Stimulated activated CD8-positive, alpha-beta memory T cell treated with anti-CD3 and anti-CD28 coated beads, Interleukin-7, amount 100 ng/mL, for 24 hours (primary cell): ENCODE measurements around the gene SELENOO.

ENCODE experiments used
- DNase-seq: peaks from one replicate; pipeline ENCODE4 v3.0.0-alpha.2; 2020; ENCODE audit warnings: low read depth

SELENOO gene

DNA sequence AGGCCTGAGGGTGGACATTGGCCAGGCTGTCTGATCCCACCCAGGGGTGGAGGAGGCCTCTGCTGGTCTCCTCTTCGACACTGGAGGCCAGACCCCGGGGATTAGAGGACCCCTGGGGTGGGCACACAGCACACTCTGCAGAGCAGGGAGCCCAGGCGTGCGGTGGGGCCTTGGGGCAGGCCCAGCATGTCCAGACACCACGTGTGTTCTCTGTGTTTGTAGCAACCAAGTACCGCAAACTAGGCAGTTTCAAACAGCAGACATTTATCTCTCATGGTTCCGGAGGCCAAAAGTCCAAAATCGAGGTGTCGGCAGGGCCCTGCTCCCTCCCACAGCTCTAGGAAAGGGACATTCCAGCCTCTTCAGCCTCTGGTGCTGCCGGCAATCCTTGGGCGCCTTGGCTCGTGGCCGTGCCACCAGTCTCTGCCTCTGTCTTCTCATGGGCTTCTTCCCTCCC, 28.8 kb upstream of the SELENOO start:
- DNase-seq: no peak

DNA sequence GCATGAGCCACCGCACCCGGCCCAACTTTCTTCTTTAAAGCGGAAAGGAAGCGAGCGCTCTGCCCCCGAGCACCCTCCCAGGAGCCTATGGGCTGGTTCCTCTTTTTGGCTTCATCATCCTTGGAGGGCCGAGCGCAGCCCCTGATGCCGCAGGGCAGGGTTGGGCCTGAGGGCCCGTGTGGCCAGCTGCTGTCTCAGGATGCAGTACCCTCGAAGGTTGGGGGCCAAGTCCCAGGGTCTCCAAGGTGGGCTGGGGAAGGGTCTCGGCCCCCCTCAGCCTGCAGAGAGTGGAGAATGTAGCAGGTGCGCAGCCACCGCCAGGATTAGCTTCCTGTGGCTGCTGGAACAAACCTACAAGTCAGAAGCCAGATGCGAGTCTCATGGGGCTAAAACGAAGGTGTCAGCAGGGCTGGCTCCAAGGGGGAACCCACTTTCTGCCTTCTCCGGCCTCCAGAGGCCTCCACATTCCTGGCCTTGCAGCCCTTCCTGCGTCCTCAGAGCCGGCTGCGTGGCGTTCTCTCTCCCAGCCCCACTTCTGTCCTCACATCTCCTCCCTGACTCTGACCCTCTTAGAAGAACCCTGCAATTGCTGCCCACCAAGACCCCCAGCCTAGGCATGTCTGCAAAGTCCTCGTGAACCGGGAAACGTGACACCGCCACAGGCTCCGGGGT, 27.4 kb upstream of the SELENOO start:
- DNase-seq: no peak

DNA sequence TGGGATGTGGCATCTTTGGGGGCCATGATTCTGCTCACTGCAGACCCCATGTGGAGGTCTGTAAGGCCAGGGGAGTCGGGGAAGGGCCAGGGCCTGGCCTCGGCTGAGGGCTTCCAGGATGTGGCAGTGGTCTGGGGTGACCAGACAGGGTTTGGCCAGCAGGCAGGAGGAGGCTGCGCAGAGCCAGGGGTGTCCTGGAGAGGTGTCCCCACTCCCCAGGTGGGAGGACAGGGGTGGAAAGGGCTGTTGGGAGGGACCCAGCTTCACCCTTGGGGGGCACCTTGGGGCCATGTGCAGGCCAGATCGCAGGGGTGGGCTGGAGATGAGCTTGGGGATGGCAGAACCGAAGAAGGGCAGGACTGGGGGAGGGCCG, 26.8 kb upstream of the SELENOO start:
- no peak for DNase-seq

DNA sequence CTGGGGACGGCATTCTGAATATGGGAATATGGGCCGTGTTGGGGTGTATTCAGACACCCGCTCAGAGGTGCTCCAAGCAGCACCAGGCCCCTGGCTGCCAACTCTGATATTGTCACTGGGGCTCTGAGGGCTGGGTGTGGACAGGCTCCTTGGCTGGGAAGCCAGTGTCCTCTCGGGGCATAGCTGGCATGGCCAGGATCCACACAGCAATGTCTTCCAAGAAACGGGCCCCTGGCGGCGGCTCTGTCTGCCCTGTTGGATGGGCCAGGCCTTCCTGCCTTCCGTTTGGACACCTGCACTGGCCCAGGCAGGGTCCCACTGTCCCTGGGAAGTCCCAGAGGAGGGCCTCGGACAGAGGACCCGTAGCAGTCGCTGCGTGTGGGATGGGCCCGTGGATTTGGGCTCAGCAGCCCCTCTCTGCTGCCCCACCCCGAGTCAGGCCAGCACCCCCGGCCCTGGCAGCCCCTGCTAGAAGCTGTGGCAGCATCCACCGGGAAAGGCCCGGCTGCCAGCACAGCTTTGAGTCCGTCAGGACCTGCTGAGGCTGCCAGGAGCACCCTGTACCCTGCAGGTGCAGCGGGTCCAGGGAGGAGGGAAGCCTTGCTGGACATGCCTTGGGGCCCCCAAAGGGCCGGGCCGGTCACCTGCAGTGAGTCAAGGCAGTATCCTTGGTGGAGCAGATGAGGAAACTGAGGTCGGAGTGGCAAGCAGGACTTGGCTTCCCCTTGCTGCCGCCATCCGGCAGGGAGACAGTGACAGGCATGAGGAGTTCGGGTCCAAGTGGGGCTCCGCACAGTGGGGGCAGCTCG, 26.2 kb upstream of the SELENOO start:
- DNase-seq: no peak

DNA sequence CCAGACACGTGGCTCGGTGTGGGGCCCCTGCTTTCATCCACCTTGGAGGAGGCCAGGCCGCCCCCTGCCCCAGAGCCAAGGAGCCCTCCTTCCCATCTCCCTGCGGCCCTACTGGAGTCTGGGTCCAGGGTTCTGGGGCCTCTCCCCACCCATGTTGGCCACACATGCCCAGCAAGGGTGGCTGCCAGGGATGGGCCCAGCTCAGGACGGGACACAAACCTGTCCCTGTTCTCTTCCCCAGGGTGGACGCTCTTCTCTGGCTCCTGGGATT, 25.7 kb upstream of the SELENOO start:
- DNase-seq: no peak

DNA sequence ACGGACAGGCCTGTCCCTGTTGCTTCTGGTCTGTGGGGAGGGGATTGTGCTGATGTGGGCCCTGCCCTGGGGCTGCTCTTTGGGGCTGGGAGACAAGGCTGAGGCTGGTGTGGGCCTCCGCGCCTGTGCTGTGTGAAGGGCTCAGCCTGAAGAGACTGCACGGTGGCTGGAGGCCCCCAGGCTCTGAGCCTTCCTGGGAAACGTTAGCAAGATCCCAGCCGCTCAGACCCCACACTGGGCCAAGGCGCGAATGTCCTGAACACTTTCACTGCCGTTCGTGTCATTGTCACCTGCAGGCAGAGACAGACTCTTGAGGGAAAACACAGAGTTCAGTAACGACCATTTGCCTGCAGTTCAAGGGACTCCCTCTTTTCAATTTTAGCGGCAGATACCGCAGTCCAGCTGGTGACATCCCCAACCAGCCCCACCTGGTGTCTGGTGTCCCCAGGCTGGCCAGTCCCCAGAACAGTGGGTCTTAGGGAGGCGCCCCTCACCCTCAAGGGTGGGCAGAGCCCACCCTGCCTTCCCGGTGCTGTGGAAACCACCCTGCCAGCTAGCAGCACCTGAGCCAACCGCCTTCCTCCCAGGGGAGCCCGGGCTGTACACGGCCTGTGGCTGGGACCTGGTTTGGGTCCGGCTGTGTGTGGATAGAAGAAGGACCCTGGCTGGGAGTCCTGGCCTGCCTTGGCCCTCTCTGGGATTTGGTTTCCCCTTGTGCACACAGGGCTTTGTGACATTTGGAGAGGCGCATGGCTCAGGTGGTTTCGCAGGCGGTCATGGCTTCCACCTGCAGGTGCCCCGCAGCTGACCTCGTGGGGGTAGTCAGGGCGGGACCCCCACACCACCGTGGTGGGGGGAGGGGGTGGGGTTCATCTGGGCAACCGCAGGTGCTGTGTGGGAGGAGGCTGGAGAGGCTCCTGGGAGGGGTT, 24.6 kb upstream of the SELENOO start:
- DNase-seq: no peak

DNA sequence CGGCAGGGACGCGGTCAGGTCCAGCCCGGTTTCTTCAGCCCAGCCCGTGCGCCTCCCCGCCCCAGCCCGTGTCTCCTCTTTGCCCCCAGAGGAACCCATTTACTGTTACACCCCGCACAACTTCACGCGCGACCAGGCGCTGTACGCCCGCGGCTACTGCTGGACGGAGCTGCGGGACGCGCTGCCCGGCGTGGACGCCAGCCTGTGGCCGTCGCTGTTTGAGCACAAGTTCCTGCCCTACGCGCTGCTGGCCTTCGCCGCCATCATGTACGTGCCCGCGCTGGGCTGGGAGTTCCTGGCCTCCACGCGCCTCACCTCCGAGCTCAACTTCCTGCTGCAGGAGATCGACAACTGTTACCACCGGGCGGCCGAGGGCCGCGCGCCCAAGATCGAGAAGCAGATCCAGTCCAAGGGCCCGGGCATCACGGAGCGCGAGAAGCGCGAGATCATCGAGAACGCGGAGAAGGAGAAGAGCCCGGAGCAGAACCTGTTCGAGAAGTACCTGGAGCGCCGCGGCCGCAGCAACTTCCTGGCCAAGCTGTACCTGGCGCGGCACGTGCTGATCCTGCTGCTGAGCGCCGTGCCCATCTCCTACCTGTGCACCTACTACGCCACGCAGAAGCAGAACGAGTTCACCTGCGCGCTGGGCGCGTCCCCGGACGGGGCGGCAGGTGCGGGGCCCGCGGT, 23.8 kb upstream of the SELENOO start:
- DNase-seq: no peak

DNA sequence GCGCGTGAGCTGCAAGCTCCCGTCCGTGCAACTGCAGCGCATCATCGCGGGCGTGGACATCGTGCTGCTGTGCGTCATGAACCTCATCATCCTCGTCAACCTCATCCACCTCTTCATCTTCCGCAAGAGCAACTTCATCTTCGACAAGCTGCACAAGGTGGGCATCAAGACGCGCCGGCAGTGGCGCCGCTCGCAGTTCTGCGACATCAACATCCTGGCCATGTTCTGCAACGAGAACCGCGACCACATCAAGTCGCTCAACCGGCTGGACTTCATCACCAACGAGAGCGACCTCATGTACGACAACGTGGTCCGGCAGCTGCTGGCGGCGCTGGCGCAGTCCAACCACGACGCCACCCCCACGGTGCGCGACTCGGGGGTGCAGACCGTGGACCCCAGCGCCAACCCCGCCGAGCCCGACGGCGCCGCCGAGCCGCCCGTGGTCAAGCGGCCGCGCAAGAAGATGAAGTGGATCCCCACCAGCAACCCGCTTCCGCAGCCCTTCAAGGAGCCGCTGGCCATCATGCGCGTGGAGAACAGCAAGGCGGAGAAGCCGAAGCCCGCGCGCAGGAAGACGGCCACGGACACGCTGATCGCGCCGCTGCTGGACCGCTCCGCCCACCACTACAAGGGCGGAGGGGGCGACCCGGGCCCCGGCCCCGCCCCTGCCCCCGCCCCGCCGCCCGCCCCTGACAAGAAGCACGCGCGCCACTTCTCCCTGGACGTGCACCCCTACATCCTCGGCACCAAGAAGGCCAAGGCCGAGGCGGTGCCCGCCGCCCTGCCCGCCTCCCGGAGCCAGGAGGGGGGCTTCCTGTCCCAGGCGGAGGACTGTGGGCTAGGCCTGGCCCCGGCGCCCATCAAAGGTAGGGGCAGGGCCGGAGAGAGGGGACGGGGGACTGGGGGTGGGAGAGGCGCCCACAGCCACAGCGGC, 23.0 kb upstream of the SELENOO start:
- DNase-seq: no peak

DNA sequence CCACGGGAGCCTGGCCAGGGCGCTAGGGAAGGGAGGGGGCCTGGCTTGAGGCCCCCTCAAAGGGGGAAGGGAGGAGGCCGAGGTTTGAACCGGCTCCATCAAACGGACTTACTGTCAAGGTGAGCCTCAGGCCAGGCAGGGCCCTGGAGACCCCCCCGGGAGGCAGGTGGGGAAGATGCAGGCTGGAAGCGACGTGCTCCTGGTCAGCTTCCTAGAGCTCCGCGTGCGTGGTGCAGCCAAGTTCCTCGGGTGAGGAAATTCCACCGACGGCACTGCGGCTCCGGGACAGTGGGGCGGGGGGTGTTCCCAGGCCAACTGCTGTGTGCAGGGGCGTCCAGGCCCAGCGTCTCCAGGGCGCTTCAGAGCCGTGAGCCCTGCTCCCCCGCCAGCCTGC, 22.3 kb upstream of the SELENOO start:
- DNase-seq: no peak

DNA sequence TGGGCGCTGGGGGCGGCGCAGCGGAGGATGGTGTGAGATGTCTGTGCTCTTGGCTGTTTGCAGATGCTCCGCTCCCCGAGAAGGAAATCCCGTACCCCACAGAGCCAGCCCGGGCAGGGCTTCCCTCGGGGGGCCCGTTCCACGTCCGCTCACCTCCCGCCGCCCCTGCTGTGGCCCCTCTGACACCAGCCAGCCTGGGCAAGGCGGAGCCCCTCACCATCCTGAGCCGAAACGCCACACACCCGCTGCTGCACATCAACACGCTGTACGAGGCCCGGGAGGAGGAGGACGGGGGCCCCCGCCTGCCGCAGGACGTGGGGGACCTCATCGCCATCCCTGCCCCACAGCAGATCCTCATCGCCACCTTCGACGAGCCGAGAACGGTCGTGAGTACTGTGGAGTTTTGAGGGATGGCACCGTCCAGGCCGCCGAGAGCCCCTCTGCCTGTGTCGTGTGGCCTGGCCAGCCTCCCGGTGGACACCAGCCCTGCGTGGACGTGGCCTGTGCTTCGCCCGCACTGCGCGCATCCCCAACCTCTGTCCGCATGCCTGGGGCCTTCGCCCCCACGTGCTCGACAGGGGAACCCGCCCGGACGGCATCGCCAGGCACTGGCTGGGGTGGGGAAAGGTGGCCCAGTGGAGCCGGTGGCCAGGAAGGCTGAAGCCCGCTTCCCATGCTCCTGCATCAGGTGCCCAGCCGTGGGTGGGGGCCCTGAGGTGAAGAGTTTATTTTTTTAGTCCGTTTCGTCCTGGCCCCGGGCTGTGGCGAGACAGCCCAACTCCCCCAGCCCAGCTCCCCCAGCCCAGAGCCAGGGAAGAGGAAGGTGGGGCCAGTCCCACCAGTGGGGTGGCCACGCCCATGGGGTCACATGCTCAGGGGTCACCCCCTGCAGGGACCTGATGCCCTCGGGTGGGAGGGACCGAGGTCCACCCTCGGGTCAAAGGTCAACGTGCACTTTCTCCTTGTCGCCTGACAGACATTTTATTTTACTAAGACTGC, 21.6 kb upstream of the SELENOO start:
- DNase-seq: no peak

DNA sequence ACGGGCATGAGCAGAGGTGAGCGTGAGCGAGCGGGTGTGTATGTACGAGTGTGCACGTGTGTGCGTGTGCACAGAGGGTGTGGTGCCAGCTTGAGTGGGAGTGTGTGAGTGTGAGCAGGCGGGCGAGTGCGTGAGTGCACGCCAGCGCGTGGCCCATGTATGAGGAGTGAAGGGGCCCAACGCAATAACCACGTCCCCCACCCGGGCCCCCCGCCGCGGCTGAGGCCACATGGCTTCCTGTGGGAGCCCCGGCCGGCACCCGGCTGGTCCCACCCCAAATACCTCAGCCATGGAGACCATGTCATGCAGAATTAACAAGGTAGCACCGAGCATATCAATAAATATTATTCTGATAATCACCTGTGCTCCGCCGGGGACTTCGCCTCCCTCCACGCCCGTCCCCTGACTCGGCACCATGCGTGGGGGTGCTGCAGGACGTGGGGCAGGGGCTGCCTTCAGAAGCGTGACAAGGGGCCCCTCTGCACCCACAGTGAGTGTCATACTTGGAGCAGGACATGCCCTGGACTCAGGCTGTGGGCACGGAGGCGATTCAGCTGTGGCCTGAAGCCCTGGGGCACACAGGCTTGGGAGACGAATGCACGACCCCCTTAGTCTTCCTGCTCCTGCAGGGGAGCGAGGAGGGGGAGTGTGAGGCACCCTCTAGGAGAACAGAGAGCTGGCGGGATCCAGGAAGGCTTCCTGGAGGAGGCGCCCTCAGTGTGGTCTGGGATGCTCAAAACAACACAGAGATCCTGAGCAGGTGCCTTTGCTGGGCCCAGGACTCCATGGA, 20.7 kb upstream of the SELENOO start:
- no peak for DNase-seq

DNA sequence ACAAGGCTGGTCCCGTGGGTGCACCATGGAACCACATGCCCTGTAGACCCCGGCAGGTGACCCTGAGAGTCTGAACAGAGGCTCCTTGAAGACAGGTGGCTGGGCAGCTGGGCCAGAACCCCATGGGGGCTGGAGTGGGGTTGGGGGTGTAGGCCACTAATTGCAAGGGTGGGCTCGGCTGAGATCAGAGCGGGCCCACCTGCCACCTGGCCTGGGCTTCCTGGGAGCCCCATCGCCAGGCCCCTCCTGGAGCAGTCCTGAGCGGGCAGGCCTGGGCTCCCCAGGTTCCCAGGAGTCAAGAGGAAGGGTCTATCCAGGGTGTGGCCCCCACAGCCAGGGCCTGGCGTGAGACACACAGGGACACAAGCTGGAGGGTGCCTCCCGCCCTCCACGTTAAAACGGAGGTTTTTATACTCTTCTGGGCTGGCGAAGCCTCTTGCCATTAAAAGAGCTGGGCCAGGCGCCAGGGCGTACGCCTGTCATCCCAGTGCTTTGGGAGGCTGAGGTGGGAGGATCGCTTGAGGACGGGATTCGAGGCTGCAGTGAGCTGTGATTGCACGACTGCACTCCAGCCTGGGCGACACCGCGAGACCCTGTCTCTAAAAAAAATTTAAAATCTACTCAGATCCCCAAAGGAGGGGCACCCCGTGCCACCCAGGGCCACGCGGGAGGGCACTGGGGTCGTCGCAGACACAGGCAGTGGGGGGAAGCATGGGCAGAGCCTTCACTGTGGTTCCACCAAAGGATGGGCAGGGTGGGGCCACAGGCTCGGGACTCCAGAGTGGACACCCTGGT, 19.9 kb upstream of the SELENOO start:
- DNase-seq: no peak

DNA sequence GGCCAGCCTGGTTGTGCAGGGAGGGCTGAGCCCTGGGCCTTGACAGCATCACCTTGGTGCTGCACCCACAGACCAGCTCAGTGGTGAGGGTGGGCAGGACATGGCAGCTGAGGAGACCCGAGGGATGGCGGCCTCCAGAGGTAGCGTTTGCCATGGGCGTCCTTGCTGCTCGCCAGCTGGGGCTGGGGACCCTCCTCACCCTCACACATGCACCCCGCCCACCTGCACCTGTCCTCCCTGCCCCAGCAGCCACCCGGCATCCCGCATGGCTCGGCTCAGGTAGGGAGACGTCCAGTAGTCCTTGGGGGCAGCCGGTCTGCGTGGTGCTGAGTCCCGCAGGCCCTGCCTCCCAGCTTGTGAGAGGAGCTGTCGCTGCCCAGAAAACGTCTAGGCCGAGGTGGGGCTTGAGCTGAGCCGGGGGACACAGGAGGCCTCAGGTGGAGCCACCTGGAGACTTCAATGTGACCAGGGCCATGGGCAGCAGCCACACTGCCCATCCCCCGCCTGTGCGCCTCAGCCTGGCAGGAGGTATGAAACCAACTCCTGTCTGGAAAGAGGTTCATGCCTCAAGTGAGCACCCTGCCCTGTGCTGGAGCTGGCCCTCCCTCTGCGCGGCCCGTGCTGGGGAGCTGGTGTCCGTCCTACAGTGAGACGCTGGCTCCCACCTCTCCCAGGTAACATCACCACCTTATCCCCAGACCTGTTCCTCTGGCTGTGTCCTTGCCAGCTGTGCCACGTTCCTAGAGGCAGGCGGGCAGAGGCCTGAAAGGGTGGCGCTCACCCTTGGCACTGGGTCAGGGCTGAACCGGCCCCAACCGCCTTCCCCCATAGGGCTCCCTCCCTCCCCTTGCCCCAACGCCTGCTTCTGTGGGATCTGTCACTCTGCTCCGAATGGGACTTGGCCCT, 18.4 kb upstream of the SELENOO start:
- no peak for DNase-seq

DNA sequence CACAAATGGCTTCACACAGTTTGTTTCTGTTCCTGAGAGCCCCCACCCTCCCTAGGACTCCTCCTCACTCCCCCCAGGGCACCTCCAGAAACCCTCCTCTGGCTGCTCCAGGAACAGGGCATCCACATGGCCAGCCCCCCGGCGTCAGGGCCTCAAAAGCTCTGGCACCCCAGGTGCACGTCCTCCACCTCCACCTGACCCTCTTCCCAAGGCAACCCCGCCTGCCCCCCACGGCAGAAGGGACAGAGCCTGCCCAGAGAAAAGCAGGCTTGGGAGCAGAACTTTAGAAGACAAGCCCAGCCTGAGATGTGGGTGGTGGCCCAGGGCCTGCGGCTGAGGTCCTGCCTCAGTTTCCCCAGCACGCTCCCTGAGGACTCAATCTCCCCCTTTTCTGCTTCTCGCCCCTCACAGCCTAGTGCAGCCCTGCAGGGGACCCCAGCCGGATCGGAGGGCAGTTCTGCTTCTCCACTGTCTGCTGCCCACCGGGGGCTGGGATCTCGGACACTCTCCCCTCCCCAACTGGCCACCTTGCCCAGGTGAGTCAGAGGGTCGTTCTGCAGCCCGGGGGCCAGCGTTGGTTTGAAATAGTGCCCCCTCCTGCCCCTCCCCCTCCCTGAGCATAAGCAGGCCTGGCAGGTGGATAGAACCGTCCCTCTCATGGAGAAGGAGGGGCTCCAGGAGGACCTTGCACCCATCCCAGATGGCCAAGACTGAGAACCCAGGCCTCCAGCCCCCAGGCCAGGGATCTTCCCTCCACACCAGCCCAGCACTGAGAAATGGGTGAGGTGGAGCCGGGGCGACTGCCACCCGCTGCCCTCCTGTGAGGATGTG, 17.5 kb upstream of the SELENOO start:
- DNase-seq: no peak

DNA sequence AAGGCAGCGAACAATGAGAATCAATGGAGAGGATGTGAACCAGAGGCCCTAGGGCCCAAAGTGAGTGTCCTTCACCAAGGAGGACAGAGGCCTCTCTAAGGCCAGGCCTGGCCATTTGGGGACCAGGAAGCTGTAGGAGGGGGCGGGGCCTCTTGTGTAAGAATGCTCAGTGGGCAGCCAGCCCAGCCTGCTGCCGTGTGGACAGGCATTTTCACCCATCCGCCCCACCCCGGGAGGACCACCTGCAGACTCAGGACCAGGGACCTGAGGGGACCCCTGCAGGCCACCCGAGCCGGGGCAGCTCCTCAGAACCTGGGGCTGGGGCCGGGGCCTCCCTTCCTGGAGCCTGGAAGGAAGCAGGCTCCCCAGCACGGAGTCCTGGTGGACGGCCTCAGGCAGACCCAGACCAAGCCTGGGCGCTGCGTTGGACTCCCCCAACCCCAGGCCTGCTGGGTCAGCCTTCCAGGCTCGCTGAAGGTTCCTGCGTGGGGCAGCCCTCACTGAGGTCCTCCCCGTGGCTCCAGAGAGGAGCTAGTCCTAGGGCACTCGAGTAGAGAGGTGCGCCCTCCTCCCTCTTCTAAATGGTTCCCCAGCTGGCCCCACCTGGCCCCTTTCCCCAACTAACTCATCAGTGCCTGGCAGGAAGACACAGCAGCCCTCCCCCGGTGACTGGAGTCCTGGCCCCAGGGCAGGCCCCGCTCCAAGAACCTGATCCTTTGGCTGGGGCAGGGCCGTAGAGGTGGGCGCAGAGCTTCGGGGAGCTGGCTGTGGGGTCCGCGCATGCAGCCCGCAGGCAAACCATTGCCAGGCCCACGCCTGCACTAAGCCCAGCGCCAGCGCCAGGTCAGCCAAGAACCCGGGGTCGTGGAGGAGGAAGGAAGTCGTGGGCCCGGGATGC, 16.6 kb upstream of the SELENOO start:
- no peak for DNase-seq
